Urothelium cell line (cell line): Measurements from ENCODE around the gene SLC31A1.

Source experiments
- DNase-seq: peaks from one replicate; pipeline ENCODE4 v3.0.0; 2011; ENCODE audit warnings: low spot score, mixed read lengths
- FAIRE-seq: peaks from 2 replicates; lab custom pipeline; 2011; peaks lifted over from hg19 to GRCh38; lab: Jason Lieb, UNC

SLC31A1 gene

GRCh38 chr9:113221003-113221799 is at the start of gene SLC31A1, which contains the start of gene FKBP15:
Gene SLC31A1, plus strand, starts transcription at chr9:113221544. Its CDS starts 34,605 bp downstream, at chr9:113256149.
Gene FKBP15, minus strand, starts transcription at chr9:113221277. Its CDS starts 34 bp downstream, at chr9:113221243.
- DNase-seq: peak; percentile 98
- no peak for FAIRE-seq

- no peak for DNase-seq
Observed at GRCh38 chr9:113173341-113173740, 48.0 kb upstream of the SLC31A1 start.

DNA sequence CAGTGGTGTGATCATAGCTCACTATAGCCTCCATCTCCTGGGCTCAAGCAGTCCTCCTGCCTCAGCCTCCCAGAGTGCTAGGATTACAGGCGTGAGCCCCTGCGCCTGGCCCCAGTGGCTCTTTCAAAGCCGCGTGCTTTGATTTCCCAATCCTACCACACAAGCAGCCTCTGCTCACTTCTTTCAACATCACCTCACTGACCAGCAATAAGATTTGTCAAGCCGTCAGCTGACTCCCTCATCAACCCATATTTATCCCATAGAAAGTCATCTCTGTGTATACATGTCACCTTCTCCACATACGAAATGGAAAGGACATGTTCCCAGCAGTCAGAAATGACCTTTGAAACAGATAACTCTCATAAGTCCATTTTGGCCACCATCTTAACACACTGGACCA is 44.5 kb upstream of the SLC31A1 start:
- FAIRE-seq (no peak), DNase-seq (no peak)

More at GRCh38 chr9:113173341-113173740, 48.0 kb upstream of the SLC31A1 start:
- no peak for FAIRE-seq

DNA sequence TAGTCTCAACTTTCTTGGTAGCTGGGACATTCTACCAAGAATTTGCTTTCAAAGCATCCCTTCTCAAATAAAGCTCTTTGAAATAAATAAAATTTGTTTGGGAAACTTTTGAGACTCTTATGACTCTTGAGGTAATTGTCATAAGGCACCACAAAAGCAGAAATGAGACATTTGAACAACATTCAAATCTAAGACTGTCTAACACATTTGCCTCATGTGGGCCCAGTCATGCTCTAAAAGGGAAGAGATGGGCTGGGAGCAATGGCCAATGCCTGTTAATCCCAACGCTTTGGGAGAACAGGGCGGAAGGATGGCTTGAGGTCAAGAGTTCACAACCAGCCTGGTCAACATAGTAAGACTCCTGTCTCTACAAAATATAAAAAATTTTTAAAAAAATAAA is 44.1 kb upstream of the SLC31A1 start:
- FAIRE-seq (no peak), DNase-seq (no peak)

DNA sequence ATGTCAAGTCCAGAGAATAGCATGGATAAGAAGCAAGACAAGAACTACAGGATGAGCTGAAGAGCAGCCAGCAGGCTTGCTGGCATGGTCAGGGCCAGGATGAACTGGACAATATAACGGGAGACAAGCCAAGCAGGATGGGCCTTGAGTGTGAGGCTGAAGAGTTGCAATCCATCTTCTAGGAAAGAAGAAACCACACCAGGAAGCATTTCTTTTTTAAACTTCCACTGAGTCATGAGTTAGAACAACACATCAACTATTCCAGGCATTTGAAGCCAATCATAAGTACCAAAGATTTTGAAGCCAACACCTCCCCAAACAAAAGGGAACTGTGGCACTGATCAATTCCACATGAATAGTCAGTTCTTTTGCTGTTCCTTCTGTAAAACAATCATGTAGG is 43.3 kb upstream of the SLC31A1 start:
- DNase-seq (no peak), FAIRE-seq (no peak)

DNA sequence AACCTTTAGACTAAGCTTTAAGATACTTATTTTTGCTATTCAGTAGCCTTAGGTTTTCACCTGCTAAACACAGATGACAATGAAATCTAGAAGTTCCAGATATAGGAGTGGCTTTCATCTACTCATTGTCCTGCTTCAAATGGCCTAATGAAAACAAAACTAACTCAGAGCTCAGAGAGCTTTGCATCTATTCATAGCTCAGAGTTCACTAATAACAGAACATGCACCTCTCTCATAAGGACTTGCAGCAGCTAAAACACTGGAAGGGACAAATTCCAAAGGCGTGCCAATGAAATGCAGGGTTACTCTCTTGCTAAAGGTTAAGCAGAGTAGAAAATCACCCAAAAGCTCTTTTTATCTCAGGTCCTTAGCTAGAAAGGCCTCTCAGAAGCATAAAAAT is 41.5 kb upstream of the SLC31A1 start:
- DNase-seq: no peak
- FAIRE-seq: no peak

DNA sequence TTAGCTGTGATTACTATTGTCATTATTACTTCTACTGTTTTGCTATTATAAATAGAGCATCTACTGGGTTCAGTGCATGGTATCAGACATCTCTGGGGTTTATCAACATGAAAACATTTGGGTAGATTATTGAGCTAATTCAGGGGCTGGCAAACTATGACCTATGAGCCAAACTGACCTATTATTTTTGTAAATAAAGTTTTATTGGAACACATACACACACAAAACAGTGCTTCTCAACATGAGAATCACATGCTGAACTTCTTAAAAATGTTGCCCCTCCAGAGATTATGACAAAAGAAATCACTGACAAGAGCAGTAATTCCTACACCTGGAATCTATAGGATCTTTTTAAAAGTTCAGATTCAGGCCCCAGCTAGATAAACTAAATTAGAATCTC is 40.2 kb upstream of the SLC31A1 start:
- DNase-seq (no peak), FAIRE-seq (no peak)

GRCh38 chr9:113183956-113184488 is 37.3 kb upstream of the SLC31A1 start:
- DNase-seq (no peak), FAIRE-seq (no peak)

GRCh38 chr9:113184539-113184938 is 36.8 kb upstream of the SLC31A1 start:
- DNase-seq: no peak

GRCh38 chr9:113185271-113185670 is 36.1 kb upstream of the SLC31A1 start:
- FAIRE-seq (no peak), DNase-seq (no peak)

More at GRCh38 chr9:113184539-113184938, 36.8 kb upstream of the SLC31A1 start:
- FAIRE-seq: no peak

DNA sequence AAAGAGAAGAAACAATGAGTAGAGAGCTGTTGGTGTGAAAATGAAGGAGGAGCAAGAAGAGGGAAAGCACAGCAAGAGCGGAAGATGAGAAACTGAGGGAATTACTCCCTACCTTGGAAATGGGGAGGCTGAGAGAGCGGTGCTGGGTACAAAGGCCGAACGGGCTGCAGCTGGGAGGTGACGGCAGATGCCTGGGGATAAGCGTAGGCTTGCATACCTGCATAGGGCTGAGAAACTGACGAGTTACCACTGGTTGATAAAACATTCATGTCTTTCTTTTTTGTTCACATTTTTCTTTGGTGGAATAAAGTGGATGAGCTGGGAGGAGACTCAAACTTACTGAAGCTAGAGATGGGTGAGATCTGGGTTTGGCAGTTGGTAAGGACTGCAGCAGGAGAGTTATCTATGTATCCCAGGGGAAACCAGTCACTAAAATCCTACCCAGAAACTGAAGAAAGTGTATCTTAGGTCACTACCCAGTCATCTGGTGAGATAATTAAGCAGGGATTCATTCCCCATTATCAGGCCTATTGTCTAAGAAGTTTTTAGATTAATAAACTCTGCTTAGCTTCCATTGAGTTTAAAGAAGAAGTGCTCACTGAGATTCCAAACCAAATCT is 35.1 kb upstream of the SLC31A1 start:
- no peak for FAIRE-seq

GRCh38 chr9:113187929-113188595 is 33.3 kb upstream of the SLC31A1 start:
- DNase-seq: peak; percentile 62
- FAIRE-seq: no peak

More for the DNA sequence above, 35.1 kb upstream of the SLC31A1 start:
- DNase-seq: no peak

GRCh38 chr9:113192455-113192854 is 28.9 kb upstream of the SLC31A1 start:
- FAIRE-seq (no peak), DNase-seq (no peak)

- FAIRE-seq (no peak), DNase-seq (no peak)
Observed at GRCh38 chr9:113199683-113200329, 21.5 kb upstream of the SLC31A1 start.

DNA sequence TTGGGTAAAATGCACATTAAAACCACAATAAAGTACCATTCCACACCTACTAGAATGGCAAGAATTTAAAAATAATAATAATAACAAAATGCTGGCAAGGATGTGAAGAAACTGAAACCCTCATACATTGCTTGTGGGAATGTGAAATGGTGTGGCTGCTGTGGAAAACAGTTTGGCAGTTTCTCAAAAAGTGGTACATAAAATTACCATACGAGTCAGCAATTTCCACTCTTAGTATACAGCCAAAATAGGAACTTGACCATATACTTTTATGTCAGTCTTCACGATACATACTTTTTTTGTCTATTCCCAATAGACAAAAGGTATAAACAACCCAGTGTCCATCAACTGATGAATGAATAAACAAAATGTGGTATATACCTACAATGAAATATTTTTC is 15.9 kb upstream of the SLC31A1 start:
- DNase-seq (no peak), FAIRE-seq (no peak)

DNA sequence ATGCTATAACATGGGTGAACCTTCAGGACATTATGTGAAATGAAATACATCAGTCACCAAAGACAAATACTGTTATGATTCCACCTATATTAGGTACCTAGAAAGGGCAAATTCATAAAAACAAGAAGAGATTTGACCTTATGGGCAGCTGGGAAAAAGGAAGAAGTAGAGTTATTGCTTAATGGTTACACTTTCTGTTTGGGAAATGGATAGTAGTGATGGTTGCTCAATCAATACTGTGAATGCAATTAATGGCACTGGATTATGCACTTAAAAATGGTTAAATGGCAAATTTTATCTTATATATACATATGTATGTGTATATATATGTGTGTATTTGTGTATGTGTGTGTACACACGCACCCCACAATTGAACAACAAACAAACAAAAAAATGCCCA is 15.5 kb upstream of the SLC31A1 start:
- no peak for DNase-seq
- no peak for FAIRE-seq

GRCh38 chr9:113210815-113211214 is 10.5 kb upstream of the SLC31A1 start:
- DNase-seq (no peak), FAIRE-seq (no peak)

DNA sequence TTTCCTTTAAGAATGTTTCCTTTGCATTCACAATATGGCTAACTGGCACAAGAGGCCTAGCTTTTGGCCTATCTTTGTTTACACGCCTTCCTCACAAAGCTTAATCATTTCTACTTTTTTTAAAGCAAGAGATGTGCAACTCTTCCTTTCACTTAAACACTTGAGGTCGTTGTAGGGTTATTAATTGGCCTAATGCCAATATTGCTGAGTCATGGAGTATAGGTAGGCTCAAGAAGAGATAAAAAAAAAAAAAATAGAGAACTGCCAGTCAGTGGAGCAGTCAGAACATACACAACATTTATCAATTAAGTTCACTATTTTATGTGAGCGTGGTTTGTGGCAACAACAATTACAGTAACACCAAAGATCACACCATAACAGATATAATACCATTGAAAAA is 6.2 kb upstream of the SLC31A1 start:
- DNase-seq (no peak), FAIRE-seq (no peak)

DNA sequence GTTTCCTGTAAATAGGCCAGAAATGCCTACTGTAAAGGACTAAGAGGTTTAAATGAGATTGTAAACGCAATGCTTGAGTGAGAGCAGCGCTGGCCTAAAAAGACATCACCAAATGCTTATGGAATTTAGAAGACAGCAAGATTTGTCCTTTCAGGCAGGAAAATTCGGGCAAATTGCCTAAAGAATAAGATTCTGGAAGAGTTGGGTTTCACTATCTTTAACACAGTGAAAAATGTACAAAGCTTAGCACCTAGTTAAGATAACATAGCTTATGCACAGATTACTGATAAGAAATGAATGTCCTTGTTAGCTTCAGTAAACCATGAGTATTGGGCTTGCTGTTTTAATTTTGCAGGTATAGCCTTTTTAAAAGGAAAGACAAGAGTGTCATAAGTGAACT is 4.9 kb upstream of the SLC31A1 start:
- DNase-seq (no peak), FAIRE-seq (no peak)

DNA sequence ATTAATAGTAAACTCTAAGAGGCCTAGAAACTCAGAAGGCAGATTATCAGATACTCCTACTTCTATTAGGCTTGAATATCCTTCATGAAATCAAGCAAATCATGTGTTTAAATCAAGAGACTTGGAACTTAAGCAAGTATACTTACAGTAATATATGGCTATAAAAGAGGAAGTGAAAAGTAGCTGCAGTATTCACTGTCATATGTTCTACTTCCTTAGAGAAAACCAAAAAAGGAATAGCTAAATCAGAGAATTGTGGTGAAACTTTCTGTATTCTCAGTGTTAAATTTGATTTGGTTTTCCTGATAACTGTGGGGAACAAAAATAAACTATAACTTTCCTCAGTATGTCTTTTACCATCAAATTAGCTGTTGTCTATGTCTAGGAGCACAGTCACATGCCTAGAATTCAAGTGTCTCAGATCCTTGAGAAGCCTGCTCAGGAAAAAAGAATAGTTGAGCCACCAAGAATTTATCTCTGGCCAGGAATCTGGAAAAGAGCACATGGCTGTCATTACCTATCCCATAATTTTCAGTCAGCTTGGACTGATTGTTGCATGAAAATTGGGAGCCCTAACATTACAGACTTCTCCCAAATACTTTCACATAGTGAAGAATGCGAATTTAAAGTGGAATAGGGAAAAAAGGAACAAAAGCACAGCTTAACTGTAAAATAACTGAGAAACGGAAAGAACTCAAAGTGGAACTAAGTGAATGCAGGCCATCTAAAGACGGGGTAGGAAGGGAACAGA is 2.0 kb upstream of the SLC31A1 start:
- FAIRE-seq (no peak), DNase-seq (no peak)
